ENCODE results near the gene LEKR1.

DNA sequence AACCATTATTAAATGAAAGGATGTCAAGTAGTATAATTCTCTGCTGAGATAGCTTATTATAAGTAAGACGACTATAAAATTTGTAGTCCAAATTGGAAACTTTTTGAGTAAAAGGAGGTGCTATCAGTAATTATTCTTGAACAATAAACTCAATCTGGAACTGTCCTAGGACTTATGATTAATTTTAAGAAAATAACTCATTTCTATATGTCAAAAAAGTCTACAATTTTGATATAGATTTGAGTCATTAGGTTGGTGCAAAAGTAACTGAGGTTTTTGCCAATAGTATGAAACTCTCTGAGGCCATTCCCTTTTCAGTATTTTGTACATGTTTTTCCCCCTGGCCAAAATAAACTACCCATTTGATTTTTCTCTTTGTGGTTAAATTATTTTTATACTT is 41.0 kb downstream of the LEKR1 start:
- TF ChIP-seq ZNF565 (CRISPR knock-in tag; conservative IDR thresholded peaks at IDR 0.05; ENCODE audit: low read depth) (no peak), CREB5 (CRISPR knock-in tag; IDR thresholded peaks at IDR 0.05; ENCODE audit: low read depth) (no peak), ISL1 (CRISPR knock-in tag; IDR thresholded peaks at IDR 0.05) (no peak), ESRRG (CRISPR knock-in tag; IDR thresholded peaks at IDR 0.05) (no peak), RARB (CRISPR knock-in tag; IDR thresholded peaks at IDR 0.05) (no peak), ARNTL (CRISPR knock-in tag; IDR thresholded peaks at IDR 0.05; ENCODE audit: borderline replicate concordance, low read depth) (no peak), ZNF70 (CRISPR knock-in tag; IDR thresholded peaks at IDR 0.05) (no peak), GLIS3 (CRISPR knock-in tag; IDR thresholded peaks at IDR 0.05) (no peak), ZNF8 (CRISPR knock-in tag; IDR thresholded peaks at IDR 0.05) (no peak), OSR1 (CRISPR knock-in tag; IDR thresholded peaks at IDR 0.05) (no peak)
